ENCODE measurements around the gene DAPK2. TPM values are rescaled to one million over a fixed set of nuclear protein-coding genes. Genes with fewer than 3 reads are reported as not detected.

DAPK2 gene
- total and polyA plus RNA-seq, 12 donors: 20.8 to 62.6 (median 38.5) TPM

GRCh38 chr15:64017082-64017588 is 29.1 kb downstream of the DAPK2 start:
- Histone ChIP-seq H3K9me3 (no peaks in the 10 kb centered on the region), H3K27me3 (no peaks in the 10 kb centered on the region), H3K4me1 (peaks cover under 1 to 89% (median 60%) of the 10 kb centered on the region in 9 donors), H3K27ac (peak overlapping the region in 2 of 10 donors; percentile 12 to 19), H3K4me3 (no peak overlapping the region), H3K36me3 (peaks cover 0 to 4% (median 0%) of the 10 kb centered on the region in 9 donors)
- no peak for TF ChIP-seq CTCF (IDR thresholded peaks at IDR 0.05)
- WGBS, 2 donors: 95 to 96% methylated on average over 5 of the region's 5 CpGs
- intact Hi-C loops (cut with DNase I): no loop called here
- ATAC-seq (no peak), DNase-seq (no peak)

GRCh38 chr15:64016257-64016656 is 30.0 kb downstream of the DAPK2 start:
- Histone ChIP-seq H3K9me3 (no peaks in the 10 kb centered on the region), H3K4me3 (no peak overlapping the region), H3K27ac (peak overlapping the region in 9 of 10 donors; percentile 57 to 86 (median 78)), H3K36me3 (no peaks in the 10 kb centered on the region), H3K27me3 (no peaks in the 10 kb centered on the region), H3K4me1 (peaks cover 3 to 89% (median 52%) of the 10 kb centered on the region in 9 donors)
- DNase-seq (no peak), ATAC-seq (no peak)
- WGBS, 2 donors: 95 to 98% methylated on average over 2 of the region's 2 CpGs
- no peak for TF ChIP-seq CTCF (IDR thresholded peaks at IDR 0.05)
- intact Hi-C loops (cut with DNase I): no loop called here

- DNase-seq (peak; percentile 60 to 68), ATAC-seq (peak; percentile 51 to 87 (median 78))
- 47 to 57% methylated on average over 5 of the region's 5 CpGs for WGBS, 2 donors
- H3K4me1 ChIP-seq: peaks cover 3 to 88% (median 53%) of the 10 kb centered on the region in 9 donors
- H3K27me3 ChIP-seq: no peaks in the 10 kb centered on the region
- H3K27ac ChIP-seq: peak overlapping the region; percentile 27 to 86 (median 78)
- no peaks in the 10 kb centered on the region for H3K36me3 ChIP-seq
- intact Hi-C loops (cut with DNase I): no loop called here
- H3K9me3 ChIP-seq: no peaks in the 10 kb centered on the region
- H3K4me3 ChIP-seq: no peak overlapping the region
- no peak for TF ChIP-seq CTCF (IDR thresholded peaks at IDR 0.05)
These were observed 31.3 kb downstream of the DAPK2 start for GRCh38 chr15:64014995-64015394.

DNA sequence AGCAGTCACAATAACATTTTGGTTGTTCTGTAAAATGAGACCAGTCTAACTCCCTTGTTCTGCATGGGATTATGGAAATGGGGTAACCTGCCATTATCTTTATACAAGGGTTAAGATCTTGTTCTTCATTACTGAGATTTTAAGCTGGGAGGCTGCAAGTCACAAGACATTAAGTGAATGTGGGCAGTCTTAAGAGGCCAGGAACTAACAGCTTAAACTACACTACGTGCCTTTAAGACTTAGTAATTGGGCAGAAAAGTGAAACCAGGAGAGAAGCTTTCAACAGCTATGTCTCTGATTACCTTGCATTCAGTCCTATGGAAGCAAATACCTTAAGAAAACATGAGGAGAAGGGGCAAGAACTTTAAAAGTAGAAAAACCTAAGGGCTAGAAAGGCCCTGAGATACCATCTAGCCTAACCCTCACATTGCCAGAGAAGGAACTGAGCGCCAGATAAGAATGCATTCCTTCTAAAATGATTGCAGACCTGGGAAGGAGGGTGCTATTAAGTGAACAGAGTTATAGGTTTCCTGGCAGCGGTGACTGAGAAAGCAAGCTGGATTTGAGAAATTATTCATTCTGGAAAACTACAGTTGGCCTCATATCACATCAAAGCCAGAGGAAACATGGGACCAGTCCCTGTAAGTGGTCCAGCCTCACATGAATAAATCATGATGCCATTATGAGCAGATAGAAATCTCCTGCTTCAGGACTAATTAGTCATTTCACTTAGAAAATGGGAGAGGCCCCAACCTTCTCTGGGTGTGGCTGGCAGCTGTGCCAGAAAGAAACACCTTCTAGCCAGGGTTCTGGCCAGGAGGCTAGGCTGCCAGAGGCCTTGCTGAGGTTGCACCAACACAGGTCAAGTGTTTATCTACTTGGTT is 32.9 kb downstream of the DAPK2 start:
- peak overlapping the region in 9 of 10 donors; percentile 15 to 86 (median 74) for H3K27ac ChIP-seq
- TF ChIP-seq CTCF (IDR thresholded peaks at IDR 0.05): no peak
- H3K4me1 ChIP-seq: peaks cover 3 to 88% (median 56%) of the 10 kb centered on the region in 9 donors
- H3K36me3 ChIP-seq: no peaks in the 10 kb centered on the region
- ATAC-seq: no peak
- H3K27me3 ChIP-seq: no peaks in the 10 kb centered on the region
- intact Hi-C loops (cut with DNase I): no loop called here
- no peaks in the 10 kb centered on the region for H3K9me3 ChIP-seq
- WGBS, 2 donors: 78 to 80% methylated on average over 3 of the region's 3 CpGs
- no peak for DNase-seq
- H3K4me3 ChIP-seq: no peak overlapping the region
